Measurements from ENCODE around the gene TMEM115. TPM values are rescaled to one million over a fixed set of nuclear protein-coding genes. Genes with fewer than 3 reads are reported as not detected.

Gene TMEM115
- total RNA-seq, 1 donor from 2014 or later: 63.2 TPM

GRCh38 chr3:50371133-50371685, 11.9 kb upstream of the TMEM115 start:
- H3K9me3 Mint-ChIP-seq (ENCODE audit: unreplicated experiment): no peaks in the 10 kb centered on the region
- H3K27ac Mint-ChIP-seq (ENCODE audit: unreplicated experiment): no peak overlapping the region
- TF ChIP-seq, protein P1, sequence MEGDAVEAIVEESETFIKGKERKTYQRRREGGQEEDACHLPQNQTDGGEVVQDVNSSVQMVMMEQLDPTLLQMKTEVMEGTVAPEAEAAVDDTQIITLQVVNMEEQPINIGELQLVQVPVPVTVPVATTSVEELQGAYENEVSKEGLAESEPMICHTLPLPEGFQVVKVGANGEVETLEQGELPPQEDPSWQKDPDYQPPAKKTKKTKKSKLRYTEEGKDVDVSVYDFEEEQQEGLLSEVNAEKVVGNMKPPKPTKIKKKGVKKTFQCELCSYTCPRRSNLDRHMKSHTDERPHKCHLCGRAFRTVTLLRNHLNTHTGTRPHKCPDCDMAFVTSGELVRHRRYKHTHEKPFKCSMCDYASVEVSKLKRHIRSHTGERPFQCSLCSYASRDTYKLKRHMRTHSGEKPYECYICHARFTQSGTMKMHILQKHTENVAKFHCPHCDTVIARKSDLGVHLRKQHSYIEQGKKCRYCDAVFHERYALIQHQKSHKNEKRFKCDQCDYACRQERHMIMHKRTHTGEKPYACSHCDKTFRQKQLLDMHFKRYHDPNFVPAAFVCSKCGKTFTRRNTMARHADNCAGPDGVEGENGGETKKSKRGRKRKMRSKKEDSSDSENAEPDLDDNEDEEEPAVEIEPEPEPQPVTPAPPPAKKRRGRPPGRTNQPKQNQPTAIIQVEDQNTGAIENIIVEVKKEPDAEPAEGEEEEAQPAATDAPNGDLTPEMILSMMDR (IDR thresholded peaks at IDR 0.05): no peak
- H3K36me3 Mint-ChIP-seq (ENCODE audit: unreplicated experiment): no peaks in the 10 kb centered on the region
- H3K27me3 Mint-ChIP-seq (ENCODE audit: unreplicated experiment): peaks cover 8% of the 10 kb centered on the region
- DNase-seq (ENCODE audit: extremely low spot score, unreplicated experiment): no peak
- H3K4me1 Mint-ChIP-seq (ENCODE audit: unreplicated experiment): no peaks in the 10 kb centered on the region
- no peak overlapping the region for H3K4me3 Mint-ChIP-seq (ENCODE audit: unreplicated experiment)

- TF ChIP-seq, protein P1 (IDR thresholded peaks at IDR 0.05): peak; percentile 44
- DNase-seq (ENCODE audit: extremely low spot score, unreplicated experiment): no peak
- no peak overlapping the region for H3K4me3 Mint-ChIP-seq (ENCODE audit: unreplicated experiment)
- H3K9me3 Mint-ChIP-seq (ENCODE audit: unreplicated experiment): no peaks in the 10 kb centered on the region
- H3K27ac Mint-ChIP-seq (ENCODE audit: unreplicated experiment): no peak overlapping the region
- no peaks in the 10 kb centered on the region for H3K36me3 Mint-ChIP-seq (ENCODE audit: unreplicated experiment)
- H3K4me1 Mint-ChIP-seq (ENCODE audit: unreplicated experiment): no peaks in the 10 kb centered on the region
- H3K27me3 Mint-ChIP-seq (ENCODE audit: unreplicated experiment): peaks cover 8% of the 10 kb centered on the region
Observed at GRCh38 chr3:50370594-50370993, 11.3 kb upstream of the TMEM115 start.

DNA sequence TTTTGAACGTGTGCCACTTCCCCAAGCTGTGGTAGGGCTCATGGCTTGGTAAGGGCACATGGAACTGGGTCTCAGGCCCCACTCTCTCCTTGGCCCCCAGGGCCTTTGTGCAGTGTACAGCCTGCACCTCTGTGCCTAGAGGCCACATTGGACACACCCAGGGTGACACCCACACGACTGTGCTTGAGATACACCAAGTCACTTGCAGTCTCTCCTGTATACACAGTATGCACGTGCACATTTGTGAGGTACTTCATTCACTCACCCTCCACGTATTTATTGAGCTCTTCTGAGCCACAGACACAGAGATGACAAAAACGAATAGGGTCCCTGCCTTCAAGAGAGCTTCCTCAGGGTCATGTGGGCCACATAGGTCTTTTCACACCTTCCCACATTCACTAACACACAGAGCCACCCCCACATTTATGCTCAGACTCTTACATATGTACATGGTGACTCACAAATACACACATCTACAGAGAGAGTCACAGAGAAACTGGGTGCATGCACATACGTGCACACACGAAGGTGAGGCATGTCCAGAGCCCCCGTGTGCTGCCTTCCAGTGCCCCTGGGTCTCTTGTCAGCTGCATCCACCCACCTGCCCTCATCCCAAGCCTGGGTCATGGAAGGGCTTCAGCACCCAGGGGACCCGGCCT, 9.8 kb upstream of the TMEM115 start:
- no peak overlapping the region for H3K27ac Mint-ChIP-seq (ENCODE audit: unreplicated experiment)
- TF ChIP-seq, protein P1 (IDR thresholded peaks at IDR 0.05): no peak
- no peak overlapping the region for H3K4me3 Mint-ChIP-seq (ENCODE audit: unreplicated experiment)
- no peaks in the 10 kb centered on the region for H3K36me3 Mint-ChIP-seq (ENCODE audit: unreplicated experiment)
- DNase-seq (ENCODE audit: extremely low spot score, unreplicated experiment): no peak
- no peaks in the 10 kb centered on the region for H3K9me3 Mint-ChIP-seq (ENCODE audit: unreplicated experiment)
- no peaks in the 10 kb centered on the region for H3K4me1 Mint-ChIP-seq (ENCODE audit: unreplicated experiment)
- H3K27me3 Mint-ChIP-seq (ENCODE audit: unreplicated experiment): peaks cover 8% of the 10 kb centered on the region

DNA sequence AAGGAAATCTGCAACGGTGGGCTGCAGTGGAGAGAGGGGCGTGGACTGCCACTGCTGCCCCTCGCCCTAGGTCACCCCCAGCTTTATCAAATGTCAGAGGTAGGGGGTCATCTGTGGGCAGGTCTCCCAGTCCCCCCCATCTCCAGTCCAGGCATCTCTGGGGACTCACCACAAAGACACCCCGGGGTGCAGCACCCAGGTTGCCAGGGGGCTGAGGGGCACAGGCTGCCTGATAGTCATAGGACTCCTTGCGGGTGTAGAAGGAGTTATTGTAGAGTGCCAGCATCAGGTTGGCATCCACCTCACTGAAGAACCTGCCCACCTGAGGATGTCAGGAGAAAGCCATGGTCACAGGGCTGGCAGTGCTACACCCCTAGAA, 6.5 kb upstream of the TMEM115 start:
- Mint-ChIP-seq H3K9me3 (ENCODE audit: unreplicated experiment) (no peaks in the 10 kb centered on the region), H3K4me1 (ENCODE audit: unreplicated experiment) (no peaks in the 10 kb centered on the region), H3K27ac (ENCODE audit: unreplicated experiment) (no peak overlapping the region), H3K36me3 (ENCODE audit: unreplicated experiment) (no peaks in the 10 kb centered on the region), H3K27me3 (ENCODE audit: unreplicated experiment) (peaks cover 2% of the 10 kb centered on the region), H3K4me3 (ENCODE audit: unreplicated experiment) (peak overlapping the region; percentile 71)
- no peak for DNase-seq (ENCODE audit: extremely low spot score, unreplicated experiment)
- TF ChIP-seq, protein P1 (IDR thresholded peaks at IDR 0.05): no peak

- TF ChIP-seq, protein P1 (IDR thresholded peaks at IDR 0.05): no peak
- Mint-ChIP-seq H3K9me3 (ENCODE audit: unreplicated experiment) (no peaks in the 10 kb centered on the region), H3K36me3 (ENCODE audit: unreplicated experiment) (no peaks in the 10 kb centered on the region), H3K27ac (ENCODE audit: unreplicated experiment) (no peak overlapping the region), H3K4me1 (ENCODE audit: unreplicated experiment) (no peaks in the 10 kb centered on the region), H3K4me3 (ENCODE audit: unreplicated experiment) (peak overlapping the region; percentile 71), H3K27me3 (ENCODE audit: unreplicated experiment) (no peaks in the 10 kb centered on the region)
- no peak for DNase-seq (ENCODE audit: extremely low spot score, unreplicated experiment)
Observed at GRCh38 chr3:50365080-50365841, 5.9 kb upstream of the TMEM115 start.
